Epidermal melanocyte (primary cell): ENCODE measurements around the gene RAB3B.
A peak's percentile ranks its signal among the peaks of the same experiment; 100 is the strongest.
"Not testable (repeated sequence)": the region's sequence is repeated elsewhere in the genome, so short reads cannot be mapped to it uniquely, and the experiment has no call there.

ENCODE experiments used
- DNase-seq: peaks from one replicate; pipeline ENCODE4 v3.0.0; 2011; ENCODE audit warnings: low spot score; ENCODE audit not compliant: insufficient read length

The RAB3B gene

GRCh38 chr1:51920130-51920529, 70.4 kb downstream of the RAB3B start:
- DNase-seq, result no peak

GRCh38 chr1:51919684-51920083, 70.8 kb downstream of the RAB3B start:
- DNase-seq, result no peak

GRCh38 chr1:51916587-51917405, 73.7 kb downstream of the RAB3B start:
- DNase-seq, result no peak

GRCh38 chr1:51915951-51916350, 74.5 kb downstream of the RAB3B start:
- DNase-seq, result no peak

- DNase-seq, result peak; percentile 59
Measured at GRCh38 chr1:51912881-51913280, 77.6 kb downstream of the RAB3B start.

GRCh38 chr1:51910221-51911000, 80.1 kb downstream of the RAB3B start:
- no peak for DNase-seq

GRCh38 chr1:51908499-51908898, 82.0 kb downstream of the RAB3B start:
- DNase-seq, result no peak

- no peak for DNase-seq
Measured at GRCh38 chr1:51907079-51907702, 83.3 kb downstream of the RAB3B start.

GRCh38 chr1:51906306-51907078, 84.0 kb downstream of the RAB3B start:
- peak; percentile 26 for DNase-seq

GRCh38 chr1:51902456-51902855, 88.0 kb downstream of the RAB3B start:
- no peak for DNase-seq

- no peak for DNase-seq
Measured at GRCh38 chr1:51901151-51901550, 89.3 kb downstream of the RAB3B start.

- DNase-seq, result no peak
Measured at GRCh38 chr1:51899022-51899421, 91.5 kb downstream of the RAB3B start.

- no peak for DNase-seq
Measured at GRCh38 chr1:51898090-51898734, 92.3 kb downstream of the RAB3B start.

GRCh38 chr1:51897699-51898031, 92.8 kb downstream of the RAB3B start:
- no peak for DNase-seq

- not testable (repeated sequence) for DNase-seq
Measured at GRCh38 chr1:51894748-51895147, 95.8 kb downstream of the RAB3B start.

GRCh38 chr1:51878616-51879336, 111.7 kb downstream of the RAB3B start, which contains the start of gene NRDC:
Gene NRDC (minus strand): TSS chr1:51878727. CDS start chr1:51878615, 112 bp downstream.
- DNase-seq, result peak; percentile 88

GRCh38 chr1:51878308-51878615, 112.2 kb downstream of the RAB3B start:
- no peak for DNase-seq

- no peak for DNase-seq
Measured at GRCh38 chr1:51877434-51878307, 112.8 kb downstream of the RAB3B start.

GRCh38 chr1:51875836-51876235, 114.7 kb downstream of the RAB3B start:
- DNase-seq, result no peak
